PC-3 (cell line): ENCODE data around the gene UBTF. TPM values are rescaled to one million over a fixed set of nuclear protein-coding genes. Genes with fewer than 3 reads are reported as not detected.

Experiments
- ATAC-seq: fragments of 200-7000 bp; cut with Tn5 transposase; 2 replicates; pipeline ENCODE4 v1.9.1; 2020; ENCODE audit warnings: mild to moderate bottlenecking, moderate library complexity
- BruUV-seq: library from RNA; stranded (reverse); fragments of 400-500 nt; replicated peaks from 2 replicates; lab custom pipeline; 2021; lab: Mats Ljungman, UMichigan
- CTCF ChIA-PET: fragments of 300-600 bp; sonication (Branson Sonifier 250); formaldehyde crosslinking; loops from one replicate; lab custom pipeline; 2022; ENCODE audit warnings: antibody characterized with exemption; lab: Charles Lee
- POLR2A ChIA-PET: fragments of 300-600 bp; sonication (Branson Sonifier 250); formaldehyde crosslinking; loops from one replicate; lab custom pipeline; 2022; ENCODE audit warnings: antibody characterized with exemption; ENCODE audit not compliant: unreplicated experiment; lab: Charles Lee
- DNase-seq: peaks from one replicate; pipeline ENCODE4 v3.0.0-alpha.2; 2015
- H2AFZ ChIP-seq: fragments of 300-600 bp; sonication (generic); 2 replicates; pipeline ENCODE4 v1.6.0; 2016; ENCODE audit warnings: antibody characterized with exemption, low read length
- H3F3A ChIP-seq: fragments of 300-600 bp; sonication (generic); one replicate; pipeline ENCODE4 v1.6.0; 2017; ENCODE audit warnings: antibody characterized with exemption, low read length, control low read depth, mild to moderate bottlenecking; ENCODE audit not compliant: unreplicated experiment
- H3K27ac ChIP-seq: fragments of 300-600 bp; sonication (generic); 2 replicates; pipeline ENCODE4 v1.5.1; 2016; ENCODE audit warnings: mild to moderate bottlenecking, low read length
- H3K27me3 ChIP-seq: fragments of 300-600 bp; sonication (generic); 2 replicates; pipeline ENCODE4 v1.6.1; 2016; ENCODE audit warnings: low read length, mixed read lengths
- H3K36me3 ChIP-seq: fragments of 300-600 bp; sonication (generic); 2 replicates; pipeline ENCODE4 v1.6.1; 2016; ENCODE audit warnings: low read depth, mixed run types, low read length, mixed read lengths
- H3K4me1 ChIP-seq: fragments of 300-600 bp; sonication (generic); 2 replicates; pipeline ENCODE4 v1.5.1; 2016; ENCODE audit warnings: low read length; ENCODE audit not compliant: insufficient read depth
- H3K4me2 ChIP-seq: fragments of 300-600 bp; sonication (generic); 2 replicates; pipeline ENCODE4 v1.6.0; 2016; ENCODE audit warnings: low read length
- H3K4me3 ChIP-seq: fragments of 300-600 bp; sonication (generic); 2 replicates; pipeline ENCODE4 v1.5.1; 2016; ENCODE audit warnings: mild to moderate bottlenecking, low read length, mixed read lengths
- H3K79me2 ChIP-seq: fragments of 300-600 bp; sonication (generic); 2 replicates; pipeline ENCODE4 v1.6.1; 2017; ENCODE audit warnings: low read length, mixed read lengths
- H3K9ac ChIP-seq: fragments of 300-600 bp; sonication (generic); 2 replicates; pipeline ENCODE4 v1.6.0; 2016; ENCODE audit warnings: mild to moderate bottlenecking, low read length
- H3K9me2 ChIP-seq: fragments of 300-600 bp; sonication (generic); replicated peaks from 2 replicates; pipeline ENCODE4 v1.6.1; 2016; ENCODE audit warnings: mixed run types, low read length, mixed read lengths
- H3K9me3 ChIP-seq: fragments of 300-600 bp; sonication (generic); 2 replicates; pipeline ENCODE4 v1.6.1; 2016; ENCODE audit warnings: low read length, mixed read lengths
- H4K20me1 ChIP-seq: fragments of 300-600 bp; sonication (generic); 2 replicates; pipeline ENCODE4 v1.6.1; 2016; ENCODE audit warnings: low read length, mixed read lengths
- CTCF ChIP-seq: fragments of 300-600 bp; sonication (generic); conservative IDR thresholded peaks from 2 replicates; pipeline ENCODE4 v1.5.1; 2017; ENCODE audit warnings: antibody characterized with exemption, low read depth, mild to moderate bottlenecking, low read length
- EZH2 ChIP-seq: fragments of 300-600 bp; sonication (generic); IDR thresholded peaks from one replicate; pipeline ENCODE4 v1.6.1; 2017; ENCODE audit warnings: antibody characterized with exemption, mild to moderate bottlenecking, low read length; ENCODE audit not compliant: unreplicated experiment
- EZH2phosphoT487 ChIP-seq: fragments of 300-600 bp; sonication (generic); IDR thresholded peaks from 2 replicates; pipeline ENCODE4 v1.6.1; 2018; ENCODE audit warnings: mild to moderate bottlenecking, antibody characterized with exemption, low read length, borderline replicate concordance
- intact Hi-C: fragments of 100-400 bp; cut with micrococcal nuclease; formaldehyde crosslinking; loops from 2 replicates; pipeline ENCODE4 v1.9.0; 2023
- total RNA-seq: library from RNA; depleted of rRNA; stranded (reverse); fragments of >200 nt; gene quantifications from 2 replicates; pipeline ENCODE4 v1.2.3, GENCODE V29; 2014

The UBTF gene
- total RNA-seq, 1 experiment from 2014 or later: 139 TPM

- intact Hi-C loops: no loop called here
- CTCF ChIA-PET: interaction anchor here (0.8 kb wide), 1 partner anchor 110 kb away, joined by 7 read pairs; no protein-coding TSS in a partner anchor
Measured at GRCh38 chr17:44216694-44217093, 2.8 kb downstream of the UBTF start.

GRCh38 chr17:44216173-44216572, 3.3 kb downstream of the UBTF start:
- intact Hi-C loops: no loop called here
- H3K36me3 ChIP-seq: peaks cover 45% of the 10 kb centered on the region
- peaks cover 16% of the 10 kb centered on the region for H3K4me1 ChIP-seq
- ATAC-seq: no peak
- TF ChIP-seq EZH2phosphoT487 (no peak), EZH2 (no peak), CTCF (no peak)
- no peaks in the 10 kb centered on the region for H4K20me1 ChIP-seq
- no peaks in the 10 kb centered on the region for H3K27me3 ChIP-seq
- no peaks in the 10 kb centered on the region for H3F3A ChIP-seq
- H2AFZ ChIP-seq: no peak overlapping the region
- no peak overlapping the region for H3K4me2 ChIP-seq
- no peak overlapping the region; the same call in 1 of the 2 replicates for H3K4me3 ChIP-seq
- no peaks in the 10 kb centered on the region for H3K9me3 ChIP-seq
- no peaks in the 10 kb centered on the region for H3K9me2 ChIP-seq
- no peak overlapping the region for H3K27ac ChIP-seq
- TSS peak; percentile 12 for BruUV-seq
- H3K79me2 ChIP-seq: peaks cover 45% of the 10 kb centered on the region
- no peak for DNase-seq
- CTCF ChIA-PET: no interaction called here
- POLR2A ChIA-PET: no interaction called here
- H3K9ac ChIP-seq: no peak overlapping the region

More at GRCh38 chr17:44216694-44217093, 2.8 kb downstream of the UBTF start:
- H4K20me1 ChIP-seq: no peaks in the 10 kb centered on the region
- peaks cover 41% of the 10 kb centered on the region for H3K36me3 ChIP-seq
- peaks cover 16% of the 10 kb centered on the region for H3K4me1 ChIP-seq
- no peak overlapping the region for H2AFZ ChIP-seq
- no peak for TF ChIP-seq CTCF
- no peak for TF ChIP-seq EZH2phosphoT487
- TF ChIP-seq EZH2: no peak
- H3K27me3 ChIP-seq: no peaks in the 10 kb centered on the region
- peaks cover 50% of the 10 kb centered on the region for H3K79me2 ChIP-seq
- no peaks in the 10 kb centered on the region for H3K9me3 ChIP-seq
- POLR2A ChIA-PET: no interaction called here
- H3K9me2 ChIP-seq: no peaks in the 10 kb centered on the region
- no peaks in the 10 kb centered on the region for H3F3A ChIP-seq
- no peak overlapping the region for H3K9ac ChIP-seq
- H3K4me3 ChIP-seq: peak overlapping the region; percentile 73
- no TSS peak for BruUV-seq
- H3K27ac ChIP-seq: no peak overlapping the region
- peak overlapping the region; percentile 93 for H3K4me2 ChIP-seq
- no peak for DNase-seq
- no peak for ATAC-seq

- Histone ChIP-seq H3F3A (no peaks in the 10 kb centered on the region), H4K20me1 (no peaks in the 10 kb centered on the region), H3K9ac (no peak overlapping the region), H3K4me1 (peaks cover 24% of the 10 kb centered on the region), H2AFZ (no peak overlapping the region), H3K4me3 (no peak overlapping the region), H3K9me2 (no peaks in the 10 kb centered on the region), H3K4me2 (no peak overlapping the region), H3K9me3 (no peaks in the 10 kb centered on the region), H3K27ac (no peak overlapping the region), H3K27me3 (no peaks in the 10 kb centered on the region), H3K36me3 (peaks cover 50% of the 10 kb centered on the region), H3K79me2 (peaks cover 34% of the 10 kb centered on the region)
- POLR2A ChIA-PET: no interaction called here
- CTCF ChIA-PET: no interaction called here
- no TSS peak for BruUV-seq
- TF ChIP-seq CTCF (no peak), EZH2 (no peak), EZH2phosphoT487 (no peak)
- DNase-seq: no peak
- ATAC-seq: no peak
- intact Hi-C loops: no loop called here
Measured at GRCh38 chr17:44214896-44215295, 4.6 kb downstream of the UBTF start.
